Fibroblast of lung (primary cell): Measurements from ENCODE around the gene PROSER2. TPM values are rescaled to one million over a fixed set of nuclear protein-coding genes. Genes with fewer than 3 reads are reported as not detected.
A peak's percentile ranks its signal among the peaks of the same experiment; 100 is the strongest.

Experiments used
- DNase-seq, 2 donors: peaks; one replicate each; pipeline versions ENCODE4 v3.0.0 to v3.0.0-alpha.2; 2010; ENCODE audit warnings: low read depth in 2 of 2
- H2AFZ ChIP-seq: 2 replicates; pipeline ENCODE4 v1.5.1; 2012; ENCODE audit warnings: low read length, control low read depth, inconsistent platforms
- H3K27ac ChIP-seq: 2 replicates; pipeline ENCODE4 v1.5.1; 2011; ENCODE audit warnings: low read length, control low read depth; ENCODE audit not compliant: insufficient read depth
- H3K27me3 ChIP-seq: 2 replicates; pipeline ENCODE4 v1.5.1; 2011; ENCODE audit warnings: mild to moderate bottlenecking, low read length; ENCODE audit not compliant: control insufficient read depth, insufficient read depth
- H3K36me3 ChIP-seq: 2 replicates; pipeline ENCODE4 v1.5.1; 2011; ENCODE audit warnings: low read length; ENCODE audit not compliant: control insufficient read depth, insufficient read depth
- H3K4me1 ChIP-seq: 2 replicates; pipeline ENCODE4 v1.5.1; 2011; ENCODE audit warnings: low read length; ENCODE audit not compliant: control insufficient read depth, insufficient read depth; ENCODE audit errors: extremely low read depth
- H3K4me2 ChIP-seq: 2 replicates; pipeline ENCODE4 v1.5.1; 2011; ENCODE audit warnings: low read length, control low read depth; ENCODE audit not compliant: insufficient read depth; ENCODE audit errors: extremely low read depth
- H3K4me3 ChIP-seq, 4 experiments: fragments of 200-600 bp in 1 of 4; sonication (generic) in 1 of 4; replicated peaks in 1 of 4; 2 replicates each; pipeline ENCODE4 v1.5.1; 2011 to 2016; ENCODE audit warnings: low read length in 4 of 4, low read depth in 3 of 4, mild to moderate bottlenecking in 3 of 4, control low read depth in 2 of 4, inconsistent platforms in 1 of 4, mixed read lengths in 1 of 4; ENCODE audit not compliant: insufficient read depth in 1 of 4; ENCODE audit errors: control extremely low read depth in 1 of 4
- H3K79me2 ChIP-seq: 2 replicates; pipeline ENCODE4 v1.5.1; 2012; ENCODE audit warnings: mild to moderate bottlenecking, low read length, inconsistent platforms; ENCODE audit not compliant: control insufficient read depth, insufficient read depth
- H3K9ac ChIP-seq: 2 replicates; pipeline ENCODE4 v1.5.1; 2011; ENCODE audit warnings: mild to moderate bottlenecking, low read length, control low read depth; ENCODE audit not compliant: insufficient read depth
- H3K9me3 ChIP-seq: 2 replicates; pipeline ENCODE4 v1.5.1; 2012; ENCODE audit warnings: low read depth, low read length; ENCODE audit not compliant: control insufficient read depth, insufficient read depth
- H4K20me1 ChIP-seq: 2 replicates; pipeline ENCODE4 v1.5.1; 2011; ENCODE audit warnings: low read length; ENCODE audit not compliant: control insufficient read depth, insufficient read depth; ENCODE audit errors: extremely low read depth
- EZH2 ChIP-seq: IDR thresholded peaks from 2 replicates; pipeline ENCODE4 v1.5.1; 2012; ENCODE audit warnings: low read length, control low read depth, mild to moderate bottlenecking; ENCODE audit errors: missing control alignments
- polyA plus RNA-seq, 2 donors: library from polyadenylated mRNA; depleted of rRNA in 1 of 2; stranded (reverse) in 1 of 2; unstranded in 1 of 2; fragments of >200 nt; gene quantifications; 2 replicates each; pipeline ENCODE4 v1.2.1, GENCODE V29; 2011 to 2012; ENCODE audit warnings: missing spikeins in 1 of 2
- total RNA-seq: library from RNA; depleted of rRNA; stranded (reverse); fragments of >200 nt; gene quantifications from 2 replicates; pipeline ENCODE4 v1.2.1, GENCODE V29; 2014
- TF ChIP-seq, protein P1 (sequence below), 2 donors: IDR thresholded peaks in 1 of 2; conservative IDR thresholded peaks in 1 of 2; 1 replicate in 1 of 2; 2 replicates in 1 of 2; pipeline ENCODE4 v1.5.1; 2011 to 2012; ENCODE audit warnings: low read length in 2 of 2, control low read depth in 1 of 2, inconsistent platforms in 1 of 2, low read depth in 1 of 2, mild to moderate bottlenecking in 1 of 2

Gene PROSER2
- total and polyA plus RNA-seq, 2 donors (not counting 1 experiment from before 2014, with no cell fraction given) = 1.2 to 2.6 TPM

DNA sequence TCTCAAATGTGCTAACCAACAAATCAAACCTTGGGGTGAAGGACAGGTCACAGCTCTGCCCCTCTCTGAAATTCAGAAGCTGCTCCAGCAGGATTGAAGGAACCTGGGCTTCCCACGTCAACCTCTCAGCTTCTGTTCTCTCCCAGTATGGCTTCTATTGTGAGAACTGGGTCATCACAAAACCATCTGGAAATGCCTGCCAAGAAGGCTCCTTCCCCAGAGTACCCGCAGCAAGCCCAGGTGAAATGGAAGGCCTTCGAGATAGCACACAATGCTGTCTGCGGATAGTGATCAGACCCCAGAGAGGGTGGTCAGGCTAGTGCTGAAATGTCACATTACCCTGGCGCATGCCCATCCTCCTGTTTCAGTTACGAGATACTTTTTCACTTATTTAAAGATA lies 16.4 kb upstream of the PROSER2 start:
- Histone ChIP-seq H3K27ac (no peak overlapping the region), H2AFZ (no peak overlapping the region), H3K79me2 (no peaks in the 10 kb centered on the region), H3K9ac (no peak overlapping the region), H3K4me2 (no peak overlapping the region), H3K4me1 (peaks cover 2% of the 10 kb centered on the region), H3K4me3 (no peak overlapping the region), H3K36me3 (no peaks in the 10 kb centered on the region), H4K20me1 (no peaks in the 10 kb centered on the region), H3K9me3 (no peaks in the 10 kb centered on the region), H3K27me3 (no peaks in the 10 kb centered on the region)
- TF ChIP-seq, protein P1, sequence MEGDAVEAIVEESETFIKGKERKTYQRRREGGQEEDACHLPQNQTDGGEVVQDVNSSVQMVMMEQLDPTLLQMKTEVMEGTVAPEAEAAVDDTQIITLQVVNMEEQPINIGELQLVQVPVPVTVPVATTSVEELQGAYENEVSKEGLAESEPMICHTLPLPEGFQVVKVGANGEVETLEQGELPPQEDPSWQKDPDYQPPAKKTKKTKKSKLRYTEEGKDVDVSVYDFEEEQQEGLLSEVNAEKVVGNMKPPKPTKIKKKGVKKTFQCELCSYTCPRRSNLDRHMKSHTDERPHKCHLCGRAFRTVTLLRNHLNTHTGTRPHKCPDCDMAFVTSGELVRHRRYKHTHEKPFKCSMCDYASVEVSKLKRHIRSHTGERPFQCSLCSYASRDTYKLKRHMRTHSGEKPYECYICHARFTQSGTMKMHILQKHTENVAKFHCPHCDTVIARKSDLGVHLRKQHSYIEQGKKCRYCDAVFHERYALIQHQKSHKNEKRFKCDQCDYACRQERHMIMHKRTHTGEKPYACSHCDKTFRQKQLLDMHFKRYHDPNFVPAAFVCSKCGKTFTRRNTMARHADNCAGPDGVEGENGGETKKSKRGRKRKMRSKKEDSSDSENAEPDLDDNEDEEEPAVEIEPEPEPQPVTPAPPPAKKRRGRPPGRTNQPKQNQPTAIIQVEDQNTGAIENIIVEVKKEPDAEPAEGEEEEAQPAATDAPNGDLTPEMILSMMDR (conservative IDR thresholded peaks at IDR 0.05 in 1 of 2, IDR thresholded peaks at IDR 0.05 in 1 of 2; ENCODE audit: low read depth in 1 of 2, low read length in 2 of 2) = no peak
- no peak for TF ChIP-seq EZH2
- DNase-seq = no peak

DNA sequence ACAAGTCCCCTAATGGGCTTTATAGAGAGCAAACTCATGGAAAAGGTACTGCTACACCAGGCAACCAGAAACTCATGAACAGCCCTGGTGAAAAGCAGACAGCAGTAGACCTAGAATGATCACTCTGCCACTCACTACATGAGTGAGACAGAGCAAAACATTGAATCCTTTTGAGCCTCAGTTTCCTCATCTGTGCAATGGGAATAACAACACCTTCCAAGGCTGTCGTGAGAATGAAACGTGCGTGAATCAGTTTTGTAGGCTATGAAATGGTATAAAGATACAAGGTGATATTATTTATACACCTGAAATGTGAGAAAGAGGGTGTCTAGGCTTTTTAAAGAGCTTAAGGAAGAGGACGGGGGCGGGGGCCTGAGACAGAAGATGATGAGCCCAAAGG lies 14.3 kb upstream of the PROSER2 start:
- DNase-seq = no peak
- no peak overlapping the region for H3K4me3 ChIP-seq
- no peak overlapping the region for H2AFZ ChIP-seq
- H4K20me1 ChIP-seq = no peaks in the 10 kb centered on the region
- H3K27me3 ChIP-seq = no peaks in the 10 kb centered on the region
- no peak overlapping the region for H3K27ac ChIP-seq
- H3K36me3 ChIP-seq = no peaks in the 10 kb centered on the region
- TF ChIP-seq EZH2 = no peak
- TF ChIP-seq, protein P1 (conservative IDR thresholded peaks at IDR 0.05 in 1 of 2, IDR thresholded peaks at IDR 0.05 in 1 of 2; ENCODE audit: low read depth in 1 of 2, low read length in 2 of 2) = no peak
- H3K79me2 ChIP-seq = no peaks in the 10 kb centered on the region
- H3K9me3 ChIP-seq = no peaks in the 10 kb centered on the region
- H3K9ac ChIP-seq = no peak overlapping the region
- H3K4me2 ChIP-seq = no peak overlapping the region
- H3K4me1 ChIP-seq = peaks cover 2% of the 10 kb centered on the region

DNA sequence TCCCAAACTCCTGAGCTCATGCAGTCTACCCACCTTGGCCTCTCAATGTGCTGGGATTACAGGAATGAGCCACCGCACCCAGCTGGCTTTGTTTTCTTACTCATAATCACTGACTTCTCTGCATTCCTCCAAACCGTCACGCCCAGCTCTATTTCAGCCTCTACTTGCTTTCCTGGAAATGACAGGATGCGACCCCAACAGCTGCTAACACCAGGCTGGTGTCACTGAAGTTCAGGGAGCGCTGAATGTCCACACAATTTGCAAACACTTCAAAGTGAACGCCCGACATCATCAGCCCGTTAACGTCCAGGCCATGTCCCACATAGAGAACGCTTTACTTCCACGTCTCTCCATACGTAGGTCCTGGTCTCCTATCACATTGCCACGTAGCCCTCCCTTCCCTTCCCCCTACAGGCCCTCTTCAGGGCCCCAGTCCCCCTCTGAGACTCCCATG lies 12.8 kb upstream of the PROSER2 start:
- no peak overlapping the region for H3K9ac ChIP-seq
- H3K27me3 ChIP-seq = no peaks in the 10 kb centered on the region
- no peak overlapping the region for H3K4me3 ChIP-seq
- peak overlapping the region; percentile 60 for H2AFZ ChIP-seq
- peak overlapping the region; percentile 9 for H3K27ac ChIP-seq
- no peaks in the 10 kb centered on the region for H3K9me3 ChIP-seq
- peak; percentile 62 to 66 for DNase-seq
- no peaks in the 10 kb centered on the region for H3K36me3 ChIP-seq
- H3K79me2 ChIP-seq = no peaks in the 10 kb centered on the region
- H4K20me1 ChIP-seq = no peaks in the 10 kb centered on the region
- TF ChIP-seq, protein P1 (conservative IDR thresholded peaks at IDR 0.05 in 1 of 2, IDR thresholded peaks at IDR 0.05 in 1 of 2; ENCODE audit: low read depth in 1 of 2, low read length in 2 of 2) = no peak
- TF ChIP-seq EZH2 = no peak
- H3K4me2 ChIP-seq = peak overlapping the region; percentile 66
- peaks cover 2% of the 10 kb centered on the region for H3K4me1 ChIP-seq
